Body of pancreas (tissue), 4 donors: ENCODE results near the gene CFAP57. TPM values are rescaled to one million over a fixed set of nuclear protein-coding genes. Genes with fewer than 3 reads are reported as not detected.
A peak's percentile ranks its signal among the peaks of the same experiment; 100 is the strongest.

Source experiments
- ATAC-seq: fragments of 150-250 bp; one replicate; pipeline ENCODE4 v1.9.1; 2016
- DNase-seq, 4 donors: peaks; one replicate each; pipeline ENCODE4 v3.0.0-alpha.2; 2019
- H3K27ac ChIP-seq, 4 donors: fragments of 200-600 bp; sonication (generic); 1 replicate in 3 of 4; 2 replicates in 1 of 4; pipeline versions ENCODE4 v1.5.1 to v1.6.1; 2016 to 2019; ENCODE audit warnings: mild to moderate bottlenecking in 1 of 4, mixed read lengths in 1 of 4, moderate library complexity in 1 of 4
- H3K27me3 ChIP-seq, 2 donors: fragments of 200-600 bp; sonication (generic); one replicate each; pipeline ENCODE4 v1.6.0; 2016; ENCODE audit warnings: mild to moderate bottlenecking in 1 of 2
- H3K36me3 ChIP-seq, 2 donors: fragments of 200-600 bp; sonication (generic); replicated peaks in 1 of 2; 2 replicates each; pipeline ENCODE4 v1.5.1; 2016; ENCODE audit warnings: low read depth in 2 of 2; ENCODE audit not compliant: insufficient read depth in 1 of 2
- H3K4me1 ChIP-seq: fragments of 200-600 bp; sonication (generic); one replicate; pipeline ENCODE4 v1.6.0; 2016
- H3K4me3 ChIP-seq, 2 donors: fragments of 200-600 bp; sonication (generic); 1 replicate in 1 of 2; 2 replicates in 1 of 2; pipeline ENCODE4 v1.5.1; 2016 to 2019
- H3K9me3 ChIP-seq, 3 donors: fragments of 200-600 bp; sonication (generic); 1 replicate in 2 of 3; 2 replicates in 1 of 3; pipeline ENCODE4 v1.5.1; 2016
- CTCF ChIP-seq, 7 experiments: fragments of 450-650 bp in 4 of 7; fragments of 200-600 bp in 3 of 7; sonication (generic) in 3 of 7; IDR thresholded peaks; one replicate each; pipeline ENCODE4 v1.5.1; 2016 to 2019; ENCODE audit warnings: antibody characterized with exemption in 7 of 7
- POLR2A ChIP-seq, 3 donors: fragments of 450-650 bp; IDR thresholded peaks; one replicate each; pipeline ENCODE4 v1.6.1; 2016; ENCODE audit warnings: antibody characterized with exemption in 3 of 3, mild to moderate bottlenecking in 2 of 3
- WGBS, 2 donors: methylation state at CpG; one replicate each; pipeline ENCODE4 v1.1.5; 2017; 5-methylcytosine and 5-hydroxymethylcytosine counted together
- intact Hi-C: fragments of 100-400 bp; cut with DNase I; formaldehyde crosslinking; loops from one replicate; pipeline ENCODE4 v1.15.1; 2023
- total RNA-seq, 2 donors: library from RNA; depleted of rRNA; stranded (reverse); fragments of >200 nt; gene quantifications; one replicate each; pipeline ENCODE4 v1.1.0, GENCODE V29; 2016

Gene CFAP57
- total RNA-seq, 2 donors from 2014 or later = 0.26 to 1.3 TPM

GRCh38 chr1:43247256-43247921, 75.3 kb downstream of the CFAP57 start:
- Histone ChIP-seq H3K4me3 (no peak overlapping the region), H3K27me3 (no peaks in the 10 kb centered on the region), H3K36me3 (no peaks in the 10 kb centered on the region), H3K4me1 (peaks cover 15% of the 10 kb centered on the region), H3K27ac (peak overlapping the region in 1 of 4 donors; percentile 36), H3K9me3 (no peaks in the 10 kb centered on the region)
- DNase-seq = no peak
- no peak for ATAC-seq
- intact Hi-C loops = no loop called here
- TF ChIP-seq POLR2A (IDR thresholded peaks at IDR 0.05) (no peak), CTCF (IDR thresholded peaks at IDR 0.05) (no peak)
- 82 to 88% methylated on average over 6 of the region's 6 CpGs for WGBS, 2 donors

- 64 to 74% methylated on average over 3 of the region's 3 CpGs for WGBS, 2 donors
- peaks cover 9% of the 10 kb centered on the region for H3K4me1 ChIP-seq
- DNase-seq (no peak), ATAC-seq (no peak)
- no peaks in the 10 kb centered on the region for H3K9me3 ChIP-seq
- H3K27ac ChIP-seq = no peak overlapping the region
- H3K36me3 ChIP-seq = no peaks in the 10 kb centered on the region
- H3K27me3 ChIP-seq = no peaks in the 10 kb centered on the region
- intact Hi-C loops = no loop called here
- no peak for TF ChIP-seq POLR2A (IDR thresholded peaks at IDR 0.05)
- TF ChIP-seq CTCF (IDR thresholded peaks at IDR 0.05) = no peak
- no peak overlapping the region for H3K4me3 ChIP-seq
Observed at GRCh38 chr1:43250351-43250761, 78.2 kb downstream of the CFAP57 start.

- H3K9me3 ChIP-seq = no peaks in the 10 kb centered on the region
- 92% methylated on average over 5 of the region's 5 CpGs for WGBS, 2 donors
- H3K36me3 ChIP-seq = no peaks in the 10 kb centered on the region
Observed at GRCh38 chr1:43251024-43251423, 78.9 kb downstream of the CFAP57 start.

GRCh38 chr1:43252225-43252624, 80.1 kb downstream of the CFAP57 start:
- WGBS, 2 donors = 80 to 90% methylated on average over 1 of the region's 1 CpG
- peaks cover 23% of the 10 kb centered on the region for H3K4me1 ChIP-seq
- H3K36me3 ChIP-seq = no peaks in the 10 kb centered on the region
- TF ChIP-seq CTCF (IDR thresholded peaks at IDR 0.05) (no peak), POLR2A (IDR thresholded peaks at IDR 0.05) (no peak)
- no peak overlapping the region for H3K27ac ChIP-seq
- DNase-seq (no peak), ATAC-seq (no peak)
- H3K9me3 ChIP-seq = no peaks in the 10 kb centered on the region
- no peaks in the 10 kb centered on the region for H3K27me3 ChIP-seq
- no peak overlapping the region for H3K4me3 ChIP-seq
- intact Hi-C loops = no loop called here

More at GRCh38 chr1:43251024-43251423, 78.9 kb downstream of the CFAP57 start:
- no peak for TF ChIP-seq POLR2A (IDR thresholded peaks at IDR 0.05)
- TF ChIP-seq CTCF (IDR thresholded peaks at IDR 0.05) = no peak
- Histone ChIP-seq H3K4me3 (no peak overlapping the region), H3K27ac (no peak overlapping the region), H3K27me3 (no peaks in the 10 kb centered on the region), H3K4me1 (peaks cover 15% of the 10 kb centered on the region)
- ATAC-seq (no peak), DNase-seq (no peak)
- intact Hi-C loops = no loop called here

GRCh38 chr1:43253173-43253572, 81.0 kb downstream of the CFAP57 start:
- no peaks in the 10 kb centered on the region for H3K27me3 ChIP-seq
- TF ChIP-seq POLR2A (IDR thresholded peaks at IDR 0.05) = no peak
- TF ChIP-seq CTCF (IDR thresholded peaks at IDR 0.05) = no peak
- H3K4me1 ChIP-seq = peaks cover 28% of the 10 kb centered on the region
- 87 to 89% methylated on average over 4 of the region's 4 CpGs for WGBS, 2 donors
- intact Hi-C loops = no loop called here
- no peak overlapping the region for H3K4me3 ChIP-seq
- DNase-seq (no peak), ATAC-seq (no peak)
- no peaks in the 10 kb centered on the region for H3K36me3 ChIP-seq
- H3K27ac ChIP-seq = no peak overlapping the region
- H3K9me3 ChIP-seq = no peaks in the 10 kb centered on the region
